ENCODE data around the gene ATP4A.

The ATP4A gene

GRCh38 chr19:35549174-35549788, 14.2 kb downstream of the ATP4A start:
- peak; percentile 62 for DNase-seq

DNA sequence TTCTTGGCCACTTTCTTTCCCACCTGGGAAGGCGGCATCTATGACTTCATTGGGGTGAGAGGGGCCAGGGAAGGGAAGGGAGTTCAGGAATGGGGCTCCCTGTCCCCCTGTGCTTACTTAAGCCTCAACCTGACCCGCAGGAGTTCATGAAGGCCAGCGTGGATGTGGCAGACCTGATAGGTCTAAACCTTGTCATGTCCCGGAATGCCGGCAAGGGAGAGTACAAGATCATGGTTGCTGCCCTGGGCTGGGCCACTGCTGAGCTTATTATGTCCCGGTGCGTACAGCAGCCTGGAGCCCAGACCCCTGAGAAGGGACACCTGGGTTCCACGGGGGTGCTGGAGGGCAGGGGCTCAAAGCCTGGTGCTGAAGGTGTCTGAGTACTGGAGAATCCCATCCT, 16.9 kb downstream of the ATP4A start:
- no peak for DNase-seq

DNA sequence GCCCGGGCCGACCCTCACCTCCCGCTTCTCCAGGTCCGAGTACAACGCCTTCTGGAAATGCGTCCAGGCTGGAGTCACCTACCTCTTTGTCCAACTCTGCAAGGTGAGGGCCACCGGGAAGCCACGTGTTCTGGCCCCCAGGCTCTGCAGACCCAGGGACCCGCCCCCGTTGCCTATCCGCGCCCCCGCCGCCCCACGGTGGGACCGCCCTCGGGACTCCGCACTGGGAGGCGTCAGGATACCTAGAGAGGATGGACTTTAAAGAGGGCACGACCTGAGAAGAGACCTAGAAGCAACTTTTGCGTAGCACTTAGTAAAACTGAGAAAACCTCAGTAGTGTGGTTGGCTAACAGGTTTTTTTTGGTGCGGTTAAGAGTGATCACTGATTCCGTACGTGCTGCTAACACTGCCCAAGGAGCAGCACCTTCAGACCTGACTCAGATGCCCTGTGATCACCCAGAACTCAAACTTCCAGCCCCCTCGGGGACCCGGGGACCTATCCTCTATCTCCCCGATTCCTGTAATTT, 17.5 kb downstream of the ATP4A start:
- DNase-seq, result peak; percentile 34

GRCh38 chr19:35545001-35545854, 18.2 kb downstream of the ATP4A start, which contains the start of gene TMEM147:
Gene TMEM147 (plus strand): TSS chr19:35545626. CDS start chr19:35545740, 114 bp downstream.
- DNase-seq, result peak; percentile 69

- no peak for DNase-seq
These were observed 19.2 kb downstream of the ATP4A start for GRCh38 chr19:35544110-35544802.

DNA sequence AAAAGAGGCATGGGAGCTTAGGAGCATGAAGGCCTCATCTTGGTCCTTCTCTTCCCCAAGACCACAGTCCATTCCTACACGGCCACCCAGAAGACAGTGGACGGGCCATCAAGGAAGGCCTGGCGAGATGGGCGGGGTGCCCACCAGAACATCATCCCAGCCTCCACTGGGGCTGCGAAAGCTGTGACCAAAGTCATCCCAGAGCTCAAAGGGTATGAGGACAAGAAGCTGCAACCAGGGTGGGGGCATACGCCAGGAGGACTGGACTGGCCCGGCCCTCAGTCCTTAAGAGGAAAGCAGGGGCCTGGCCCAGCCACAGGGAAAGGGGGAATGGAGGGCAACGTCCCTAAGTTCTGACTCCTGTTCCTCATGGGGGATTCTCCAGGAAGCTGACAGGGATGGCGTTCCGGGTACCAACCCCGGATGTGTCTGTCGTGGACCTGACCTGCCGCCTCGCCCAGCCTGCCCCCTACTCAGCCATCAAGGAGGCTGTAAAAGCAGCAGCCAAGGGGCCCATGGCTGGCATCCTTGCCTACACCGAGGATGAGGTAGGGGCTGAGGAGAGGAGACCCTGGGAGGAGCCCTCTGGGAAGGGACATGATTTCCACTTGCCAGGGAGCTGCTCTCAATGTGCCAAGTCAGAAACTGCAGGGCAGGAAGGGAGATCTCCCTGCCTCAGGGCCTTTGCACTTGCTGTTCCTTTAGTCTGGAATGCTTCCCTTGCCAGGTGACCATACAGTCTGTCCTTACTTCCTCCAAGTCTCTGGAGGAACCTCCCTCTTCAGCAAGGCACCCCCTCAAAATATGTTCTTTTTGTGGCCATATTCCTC, 20.0 kb downstream of the ATP4A start:
- no peak for DNase-seq

- no peak for DNase-seq
These were observed 21.2 kb downstream of the ATP4A start for GRCh38 chr19:35542209-35542608.

- no peak for DNase-seq
These were observed 23.0 kb downstream of the ATP4A start for GRCh38 chr19:35540356-35540927.

- DNase-seq, result no peak
These were observed 23.6 kb downstream of the ATP4A start for GRCh38 chr19:35539850-35540249.

DNA sequence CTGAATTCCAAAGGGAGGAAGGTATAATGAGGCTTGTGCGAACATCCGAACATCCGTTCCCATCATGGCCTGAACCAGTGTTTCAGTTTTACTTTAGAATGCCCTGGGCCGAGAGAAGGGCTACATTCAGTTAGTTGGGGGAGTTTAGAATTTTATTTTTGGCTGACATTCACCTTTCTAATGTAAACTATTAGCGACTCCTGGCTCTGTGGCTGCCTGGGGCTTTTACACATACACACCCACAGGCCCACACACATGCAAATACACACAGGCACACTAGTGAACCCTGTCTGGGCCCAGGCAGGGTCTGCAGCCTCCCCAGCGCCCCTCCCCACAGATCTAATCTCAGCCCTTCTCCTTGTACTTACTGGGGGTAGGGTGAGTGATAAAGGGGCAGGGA, 24.1 kb downstream of the ATP4A start:
- no peak for DNase-seq

DNA sequence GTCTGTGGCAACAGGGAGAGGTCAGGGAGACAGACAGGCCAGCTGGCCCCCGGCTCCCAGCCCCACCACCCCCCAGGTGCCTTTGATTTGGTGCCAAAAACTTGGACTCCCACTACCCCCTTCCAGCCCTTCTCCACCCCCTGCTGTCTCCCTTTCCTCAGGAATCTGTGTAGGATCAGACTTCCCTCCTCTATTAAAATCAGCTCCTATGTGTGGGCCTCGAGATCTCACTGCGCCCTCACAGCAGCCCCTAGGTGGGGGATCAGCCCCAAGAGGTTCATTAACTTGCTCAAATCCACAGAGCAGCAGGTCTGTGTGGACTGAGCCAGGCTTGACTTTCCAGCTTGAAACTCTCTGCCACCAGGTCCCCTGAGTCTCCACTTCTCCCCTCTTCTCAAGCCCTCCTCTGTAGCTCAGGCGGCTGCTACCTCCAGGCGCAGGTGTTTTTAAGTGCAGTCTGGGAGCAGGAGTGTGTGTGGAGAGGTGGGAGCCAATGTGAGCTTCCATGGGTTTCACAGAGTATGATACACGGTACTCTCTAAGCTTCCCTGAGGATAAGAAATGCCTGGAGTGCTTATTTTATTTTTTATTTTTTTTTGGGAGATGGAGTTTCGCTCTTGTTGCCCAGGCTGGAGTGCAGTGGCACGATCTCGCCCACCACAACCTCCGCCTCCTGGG, 28.5 kb downstream of the ATP4A start:
- no peak for DNase-seq

DNA sequence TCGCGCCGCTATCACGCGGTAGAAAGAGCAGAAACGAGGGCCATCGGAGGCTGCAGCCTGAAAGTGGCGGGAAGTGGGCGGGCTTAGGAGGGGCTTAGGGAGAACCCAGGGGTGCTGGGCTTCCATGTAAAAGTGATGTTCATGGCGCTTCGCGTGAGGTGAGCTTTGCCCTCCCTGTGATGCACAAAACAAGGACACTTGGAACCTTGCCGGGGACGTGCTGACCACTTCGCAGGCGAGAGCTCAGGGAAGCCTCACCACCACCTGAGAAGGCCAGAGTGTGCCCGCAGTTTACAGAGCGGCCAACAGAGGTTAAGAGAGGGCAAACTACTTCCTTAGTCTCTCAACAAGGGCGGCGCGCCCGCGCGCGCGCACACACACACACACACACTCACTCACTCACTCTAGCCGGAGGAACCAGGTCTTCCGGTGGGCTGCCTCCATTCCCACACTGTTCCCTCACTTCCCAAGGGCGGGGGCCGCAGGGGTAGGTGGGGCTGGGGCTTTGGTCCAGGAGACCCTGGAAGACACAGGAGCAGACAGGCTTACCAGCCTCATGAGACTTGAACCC, 29.6 kb downstream of the ATP4A start:
- DNase-seq, result no peak

DNA sequence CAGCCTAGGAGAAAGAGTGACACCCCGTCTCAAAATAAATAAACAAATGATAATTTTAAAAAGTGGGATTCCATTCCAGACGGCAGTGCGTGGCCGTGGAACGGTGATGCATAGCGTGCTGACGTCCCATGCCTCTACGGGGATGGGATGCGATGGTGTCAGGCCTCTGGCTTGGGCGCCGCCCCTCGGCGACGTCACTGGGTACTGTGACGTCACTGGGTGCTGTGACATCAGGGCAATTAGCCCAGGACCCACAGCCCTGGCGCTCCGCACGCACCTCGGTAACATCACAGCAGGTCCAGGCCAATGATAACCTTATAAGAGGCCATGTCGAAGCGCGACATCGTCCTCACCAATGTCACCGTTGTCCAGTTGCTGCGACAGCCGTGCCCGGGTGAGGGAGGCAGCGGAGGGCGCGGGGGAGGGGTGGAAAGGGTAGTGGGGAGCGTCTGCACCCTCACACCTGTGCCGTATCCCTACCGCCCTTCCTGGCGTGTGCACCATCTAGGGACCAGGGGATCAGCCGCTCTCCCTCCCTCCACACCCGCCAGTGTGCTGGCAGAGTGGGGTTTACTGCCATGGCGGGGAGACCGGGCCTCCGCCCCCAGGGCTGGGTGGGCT, 30.1 kb downstream of the ATP4A start, which contains the start of gene GAPDHS:
Gene GAPDHS, plus strand, starts transcription at position 256 of the 621 bp plus-strand sequence. Its CDS starts 72 bp downstream, at position 328.
- no peak for DNase-seq

- DNase-seq, result no peak
These were observed 32.2 kb downstream of the ATP4A start for GRCh38 chr19:35531291-35531690.

DNA sequence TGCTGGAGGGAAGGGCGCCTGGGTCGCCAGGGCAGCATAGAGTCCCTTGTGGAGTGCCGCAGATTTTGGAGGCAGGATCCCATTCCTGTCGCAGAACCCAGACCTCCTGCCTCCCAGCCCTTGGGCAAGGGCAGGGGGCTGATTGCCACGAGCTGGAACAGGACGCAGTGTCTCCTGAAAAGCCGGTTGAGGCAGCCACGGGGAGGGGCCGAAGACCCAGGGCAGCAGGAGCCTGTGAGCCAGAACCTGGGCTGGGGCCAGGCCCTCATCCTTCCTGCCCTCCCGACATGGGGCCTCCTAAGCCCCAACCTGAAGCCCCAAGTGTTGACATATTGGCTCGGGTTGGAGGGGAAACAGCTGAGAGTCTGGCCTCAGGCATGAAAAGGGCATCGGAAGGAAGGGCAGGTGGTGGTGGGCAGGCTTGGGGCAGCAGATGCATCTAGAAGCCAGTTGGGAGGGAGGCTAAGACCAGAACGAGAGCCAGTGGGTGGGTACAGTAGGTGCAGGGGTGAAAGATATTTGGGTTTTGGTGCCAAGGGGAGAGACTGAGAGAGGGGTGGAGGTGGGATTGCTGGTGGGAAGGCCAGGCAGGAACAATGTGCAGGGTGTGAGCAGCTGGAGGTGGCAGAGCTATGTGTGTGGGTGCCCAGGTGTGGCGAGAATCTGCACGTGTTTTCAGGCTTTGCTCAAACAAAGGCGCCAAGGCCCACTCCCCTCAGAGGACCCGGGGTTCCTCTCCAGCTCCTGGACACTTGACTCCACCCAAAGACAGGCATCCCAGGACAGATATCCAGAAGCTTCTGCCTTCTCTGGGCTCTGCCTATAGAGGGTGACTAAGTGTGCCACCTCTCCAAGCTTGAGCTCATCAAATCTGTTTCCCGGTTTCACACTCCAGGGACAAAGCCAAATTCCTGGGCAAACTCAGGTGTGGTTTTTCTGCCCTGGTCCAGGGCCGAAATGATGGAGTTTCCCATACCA, 33.9 kb downstream of the ATP4A start:
- no peak for DNase-seq

- DNase-seq, result no peak
These were observed 35.0 kb downstream of the ATP4A start, which contains the start of gene SBSN for GRCh38 chr19:35528218-35529038. Gene SBSN (minus strand): TSS chr19:35528311. CDS start chr19:35528281, 30 bp downstream.

GRCh38 chr19:35525873-35526272, 37.6 kb downstream of the ATP4A start:
- no peak for DNase-seq

DNA sequence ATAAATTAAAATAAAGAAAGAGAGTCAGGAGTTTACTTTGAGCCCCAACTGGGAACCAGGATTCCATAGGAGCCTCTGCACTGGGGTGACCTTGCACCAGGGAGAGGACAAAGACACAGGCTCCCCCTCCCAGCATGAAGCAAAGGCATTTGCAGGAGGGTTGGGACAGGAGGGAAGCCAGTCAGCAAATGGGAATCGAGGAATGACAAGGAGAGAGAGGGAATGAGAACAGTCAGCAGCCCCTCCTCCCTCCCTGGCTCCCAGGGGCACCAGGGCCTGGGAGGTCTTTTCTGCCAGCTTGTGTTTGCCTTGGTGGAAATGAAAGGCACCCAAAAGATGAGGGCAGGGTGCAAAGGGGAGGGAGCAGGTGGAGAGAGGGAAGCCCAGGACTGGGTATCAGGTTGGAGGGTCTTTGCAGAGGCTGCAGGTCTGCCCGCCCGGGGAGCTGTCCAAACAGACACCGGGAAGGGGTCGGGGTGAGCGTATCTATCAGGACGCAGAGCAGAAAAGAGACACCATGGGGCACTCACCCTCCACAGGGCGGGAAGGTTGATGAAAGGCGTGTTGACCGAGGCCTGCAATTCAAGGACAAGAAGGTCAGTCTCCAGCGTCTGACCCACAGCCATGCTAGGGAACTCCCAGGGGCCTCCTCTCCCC, 39.1 kb downstream of the ATP4A start:
- DNase-seq, result no peak
